IPS-11a (cell line): ENCODE results near the gene MCM5.
"Not testable (repeated sequence)": the region's sequence is repeated elsewhere in the genome, so short reads cannot be mapped to it uniquely, and the experiment has no call there.

Experiments used
- H3K4me3 ChIP-seq: one replicate; pipeline ENCODE4 v1.5.1; 2013; ENCODE audit warnings: low read depth, low read length, control low read depth

Gene MCM5

DNA sequence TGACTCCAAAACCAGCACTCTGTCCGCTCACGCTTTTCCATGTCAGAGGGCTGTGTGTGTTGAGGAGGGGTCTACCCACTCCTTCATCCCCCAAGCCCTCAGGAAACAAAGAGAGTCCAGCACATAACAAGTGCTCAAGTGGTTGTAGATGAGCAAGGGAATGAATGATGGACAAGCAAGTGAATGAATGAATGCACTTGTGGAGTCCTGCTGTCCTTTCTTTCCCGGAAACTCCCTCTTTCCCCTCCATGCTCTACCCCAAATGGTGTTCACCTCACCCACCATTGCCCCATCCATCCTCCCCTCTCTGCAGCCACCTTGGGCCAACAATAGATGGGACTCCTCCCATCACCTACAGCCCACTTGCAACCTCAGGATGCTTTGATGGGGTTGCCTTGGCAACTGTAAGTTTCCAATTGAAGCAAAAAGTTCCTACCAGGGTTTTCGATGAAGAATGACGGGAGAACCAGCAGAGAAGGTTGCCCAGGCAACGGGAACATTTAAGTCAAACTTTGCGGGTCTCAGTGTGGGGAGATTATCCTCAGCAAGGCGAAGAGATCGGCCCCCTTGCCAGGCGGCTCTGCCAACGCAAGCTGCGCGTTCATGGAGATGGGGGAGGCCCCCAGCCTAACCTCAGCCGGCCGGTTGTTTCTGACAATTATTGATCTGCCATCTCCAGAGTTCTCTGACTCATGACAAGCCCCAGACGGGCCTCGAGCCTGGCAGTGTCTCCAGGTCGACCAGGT is 51.1 kb downstream of the MCM5 start:
- H3K4me3 ChIP-seq: no peak overlapping the region

DNA sequence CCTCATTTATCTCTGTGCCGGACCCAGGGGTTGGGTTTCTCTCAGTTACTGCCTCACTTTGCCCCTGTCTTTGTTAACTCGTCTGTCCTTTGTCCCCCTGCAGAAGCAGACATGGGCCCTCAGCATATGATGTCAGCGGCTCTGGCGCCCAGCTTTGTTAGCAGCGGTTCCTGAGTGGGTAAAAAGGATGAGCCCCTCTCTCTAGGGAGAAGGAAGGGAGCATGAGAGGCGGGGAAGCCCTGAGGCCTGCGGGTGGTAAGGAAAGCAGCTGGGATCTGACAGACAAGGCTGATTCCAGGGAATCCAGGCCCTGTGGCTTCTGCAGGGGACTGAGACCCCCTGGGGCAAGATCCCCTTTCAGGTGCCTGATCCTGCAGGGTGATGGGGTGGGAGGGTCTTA is 51.7 kb downstream of the MCM5 start:
- no peak overlapping the region for H3K4me3 ChIP-seq

DNA sequence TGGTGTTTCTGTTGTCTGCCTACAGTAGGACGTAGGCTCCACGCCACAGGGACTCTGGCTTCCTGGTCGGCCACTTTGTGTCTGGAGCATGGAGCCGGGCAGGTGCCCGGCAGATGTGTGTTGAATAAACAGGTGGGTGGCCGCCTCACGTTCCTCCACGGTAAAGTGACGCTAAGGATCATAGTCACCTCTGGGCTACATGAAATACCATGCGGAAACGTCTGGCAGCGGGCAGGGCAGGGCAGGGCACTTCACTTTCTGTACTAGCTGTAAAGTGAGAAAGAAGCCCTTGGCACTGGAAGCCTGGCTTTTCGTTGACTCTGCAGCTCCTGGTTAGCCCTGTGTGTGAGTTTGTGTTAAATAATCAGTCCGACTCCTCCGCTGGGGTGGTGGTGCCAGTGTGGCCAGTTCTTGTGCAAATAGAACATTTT is 52.4 kb downstream of the MCM5 start:
- H3K4me3 ChIP-seq: no peak overlapping the region

DNA sequence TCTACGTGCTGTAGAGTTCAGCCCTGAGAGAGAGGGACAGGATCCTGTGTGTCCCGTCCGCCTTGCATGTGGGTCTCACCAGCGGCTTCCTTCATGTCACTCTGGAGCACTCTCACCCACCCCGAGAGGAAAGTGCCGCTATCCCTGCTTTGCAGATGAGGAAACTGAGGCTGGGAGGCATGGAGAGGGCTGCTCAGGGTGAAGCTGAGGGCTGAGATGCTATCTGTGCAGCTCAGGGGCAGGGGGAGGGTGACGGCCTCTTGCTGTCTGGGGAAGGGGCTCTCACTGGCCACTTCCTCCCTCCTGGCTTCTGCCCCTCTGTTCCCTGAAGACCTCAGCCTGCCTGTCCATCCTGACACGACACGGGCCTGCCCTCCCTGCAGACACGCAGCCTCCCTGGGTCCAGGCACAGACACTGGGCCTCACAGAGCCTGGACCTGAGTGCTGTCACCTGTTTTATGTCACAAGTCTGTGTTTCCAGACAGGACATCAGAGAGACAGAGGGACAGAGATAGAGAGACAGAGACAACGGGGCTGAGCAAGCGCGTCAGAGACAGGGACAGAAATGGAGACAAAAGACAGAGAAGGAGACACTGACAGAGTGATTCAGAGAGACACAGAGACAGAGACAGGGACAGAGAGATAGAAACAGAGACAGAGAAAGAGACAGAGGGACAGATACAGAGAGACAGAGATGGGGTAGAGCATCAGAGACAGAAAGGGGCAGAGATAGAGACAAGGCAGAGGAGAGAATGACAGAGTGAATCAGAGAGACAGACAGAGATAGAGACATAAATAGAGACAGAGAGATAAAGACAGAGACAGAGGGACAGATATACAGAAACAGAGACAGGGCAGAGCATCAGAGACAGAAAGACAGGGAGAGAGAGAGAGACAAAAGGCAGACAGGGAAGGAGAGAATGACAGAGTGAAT is 53.1 kb downstream of the MCM5 start:
- H3K4me3 ChIP-seq: no peak overlapping the region

DNA sequence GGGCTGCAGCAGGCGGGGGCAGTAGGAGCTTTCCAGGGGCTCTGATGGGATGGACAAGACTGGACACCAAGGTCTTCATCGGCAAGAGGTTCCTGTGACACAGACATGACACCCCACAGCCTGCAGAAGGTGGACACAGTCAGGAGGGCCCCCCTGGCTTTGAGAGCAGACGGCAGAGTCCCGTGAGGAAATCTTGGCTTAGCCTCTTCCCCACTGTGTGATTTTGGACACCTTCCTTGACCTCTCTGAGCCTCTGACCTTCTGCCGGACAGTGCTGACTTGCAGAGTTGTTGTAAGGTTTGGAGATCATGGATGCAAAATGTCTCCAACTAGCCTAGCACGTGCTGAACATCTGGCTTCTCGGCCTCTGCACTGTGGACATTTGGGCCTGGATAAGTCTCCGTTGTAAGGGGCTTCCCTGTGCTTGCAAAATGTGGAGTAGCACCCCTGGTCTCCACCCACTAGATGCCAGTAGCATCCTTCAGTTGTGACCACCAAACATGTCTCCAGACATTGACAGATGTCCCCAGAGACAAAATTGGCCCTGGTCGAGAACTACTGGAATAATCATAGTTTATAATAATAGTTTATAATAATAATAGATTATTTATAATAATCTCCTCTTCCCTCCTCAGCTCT is 54.6 kb downstream of the MCM5 start:
- H3K4me3 ChIP-seq: no peak overlapping the region

DNA sequence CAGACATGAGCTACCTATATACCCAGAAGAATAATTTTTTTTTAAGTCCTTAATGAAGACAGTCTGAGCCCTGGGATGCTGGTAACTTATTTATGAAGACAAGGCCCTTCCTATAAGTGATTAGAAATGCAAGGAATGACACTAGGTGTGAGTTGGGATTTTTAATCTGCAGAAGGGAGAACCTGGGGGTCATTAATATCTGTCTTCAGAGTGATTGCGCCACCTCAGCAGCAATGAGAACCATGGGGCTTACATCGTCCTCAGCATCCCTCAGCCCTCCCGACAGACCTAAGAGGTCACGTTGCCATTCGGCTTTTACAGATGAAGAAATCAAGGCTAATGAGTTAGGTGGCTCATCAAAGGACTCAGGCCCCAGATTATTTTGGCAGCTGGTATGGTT is 55.6 kb downstream of the MCM5 start:
- no peak overlapping the region for H3K4me3 ChIP-seq

DNA sequence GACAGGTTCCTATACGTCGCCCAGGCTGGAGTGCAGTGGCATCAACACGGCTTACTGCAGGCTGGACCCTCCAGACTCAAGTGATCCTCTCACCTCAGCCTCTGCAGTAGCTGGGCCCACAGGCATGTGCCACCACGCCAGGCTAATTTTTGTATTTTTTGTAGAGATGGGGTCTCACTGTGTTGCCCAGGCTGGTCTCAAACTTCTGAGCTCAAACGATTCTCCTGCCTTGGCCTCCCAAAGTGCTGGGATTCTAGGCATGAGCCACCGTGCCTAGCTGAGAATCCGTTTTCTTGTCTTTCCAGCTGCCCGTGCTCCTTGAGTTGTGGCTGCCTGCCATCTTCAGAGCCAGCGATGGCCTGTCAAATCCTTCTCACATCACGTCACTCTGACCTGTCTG is 56.8 kb downstream of the MCM5 start:
- no peak overlapping the region for H3K4me3 ChIP-seq

DNA sequence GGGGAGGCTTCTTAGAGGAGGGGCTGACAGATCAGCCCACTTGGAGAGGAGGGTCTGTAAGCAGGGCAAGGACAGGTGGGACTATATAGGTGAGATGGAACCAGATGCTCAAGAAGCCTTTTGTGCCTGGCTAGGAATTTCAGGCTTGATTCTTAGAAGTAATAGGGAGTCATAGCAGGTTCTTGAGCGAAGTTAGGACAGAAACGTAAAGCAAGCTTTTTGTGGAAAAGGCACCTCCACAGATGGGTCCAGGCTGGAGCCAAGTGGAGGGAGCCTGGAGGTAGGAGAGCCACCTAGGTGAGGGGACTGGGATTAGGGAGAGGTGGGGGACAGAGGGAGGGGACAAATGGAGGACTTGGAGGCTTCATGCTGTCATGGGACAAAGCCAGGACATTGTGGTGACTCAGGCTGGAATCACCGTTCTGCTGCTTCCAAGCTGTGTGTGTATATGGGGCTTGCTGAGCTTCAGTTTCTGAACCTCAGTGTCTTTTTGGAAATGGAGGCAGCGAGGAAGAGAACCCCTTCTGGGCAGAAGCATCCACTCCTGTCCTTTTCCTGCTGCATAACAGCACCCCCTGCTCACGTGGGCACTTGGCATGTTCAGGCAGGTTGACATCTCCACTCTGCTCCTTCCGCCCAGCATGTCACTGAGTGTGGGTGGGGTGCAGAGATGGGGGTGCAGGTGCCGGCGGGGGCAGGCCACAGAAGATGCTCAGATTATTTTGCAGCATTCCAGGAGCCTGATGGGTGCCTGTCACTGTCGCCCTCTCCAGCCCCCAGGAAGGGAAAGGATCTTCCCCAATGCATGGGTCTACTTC is 58.0 kb downstream of the MCM5 start:
- no peak overlapping the region for H3K4me3 ChIP-seq

DNA sequence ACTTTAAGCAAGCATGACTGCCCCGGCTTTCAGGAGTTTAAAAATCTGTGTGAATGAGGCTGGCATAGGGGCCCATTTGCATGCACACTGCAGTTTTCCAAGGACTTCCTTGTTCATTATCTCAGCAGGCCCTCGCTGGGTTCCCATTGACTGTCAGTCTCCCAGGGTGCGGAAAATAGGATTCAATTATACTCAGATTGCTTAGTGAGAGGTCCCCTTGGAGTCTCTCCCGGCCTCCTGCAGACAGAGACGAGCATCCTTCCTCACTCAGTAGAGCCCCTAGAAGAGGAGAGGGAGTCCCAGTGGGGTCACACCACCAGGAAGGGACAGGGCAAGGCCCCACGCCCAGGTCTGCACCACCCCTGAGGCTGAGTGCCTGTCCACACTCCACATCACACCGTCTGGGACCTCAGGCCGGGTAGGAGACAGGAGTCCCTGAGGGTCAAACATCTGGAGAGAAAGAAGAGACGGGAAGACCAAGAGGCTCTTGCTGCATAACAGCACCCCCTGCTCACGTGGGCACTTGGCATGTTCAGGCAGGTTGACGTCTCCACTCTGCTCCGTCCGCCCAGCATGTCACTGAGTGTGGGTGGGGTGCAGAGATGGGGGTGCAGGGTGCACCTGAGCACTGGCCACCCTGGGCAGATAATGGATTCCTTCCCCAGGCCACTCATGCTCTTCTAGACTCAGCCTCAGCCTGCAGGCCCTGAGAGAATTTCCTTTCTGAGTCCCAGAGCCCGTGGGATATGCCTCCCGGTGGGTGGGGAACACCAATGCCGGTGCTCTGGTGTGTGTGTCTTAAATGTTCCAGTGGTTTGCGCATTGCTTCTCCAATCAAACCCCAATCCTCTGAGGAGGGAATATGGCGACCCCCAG is 58.8 kb downstream of the MCM5 start:
- H3K4me3 ChIP-seq: no peak overlapping the region

DNA sequence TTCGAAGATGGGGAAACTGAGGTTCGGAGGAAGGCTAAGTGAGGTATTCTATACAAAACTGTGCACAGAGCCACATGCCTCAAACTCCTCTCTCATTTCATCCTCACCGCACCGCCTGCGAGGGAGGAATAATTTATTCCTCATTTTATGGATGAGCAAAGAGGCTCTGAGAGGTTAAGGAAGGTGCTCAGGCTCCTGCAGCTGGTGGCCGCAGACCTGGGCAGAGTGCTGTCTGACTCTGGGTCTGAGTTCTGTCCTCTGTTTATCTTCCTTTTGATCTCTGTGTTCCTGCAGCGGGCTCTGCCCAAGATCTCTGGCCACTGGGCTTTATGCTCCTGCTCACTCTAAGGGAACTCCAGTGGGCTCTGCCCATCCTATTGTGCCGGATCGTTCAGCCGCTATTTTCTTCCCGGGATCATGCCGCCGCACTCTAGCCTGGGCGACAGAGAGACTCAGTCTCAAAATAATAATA is 59.5 kb downstream of the MCM5 start:
- H3K4me3 ChIP-seq: no peak overlapping the region

DNA sequence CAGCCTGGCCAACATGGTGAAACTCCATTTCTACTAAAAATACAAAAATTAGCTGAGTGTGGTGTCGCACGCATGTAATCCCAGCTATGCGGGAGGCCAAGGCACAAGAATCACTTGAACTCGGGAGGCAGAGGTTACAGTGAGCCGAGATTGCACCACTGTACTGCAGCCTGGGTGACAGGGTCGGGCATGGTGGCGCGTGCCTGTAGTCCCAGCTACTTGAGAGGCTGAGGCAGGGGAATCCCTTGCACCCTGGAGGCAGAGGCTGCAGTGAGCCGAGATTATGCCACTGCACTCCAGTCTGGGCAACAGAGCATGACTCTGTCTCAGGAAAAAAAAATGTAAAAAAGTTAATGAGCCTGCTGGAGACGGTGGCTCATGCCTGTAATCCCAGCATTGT is 60.0 kb downstream of the MCM5 start:
- H3K4me3 ChIP-seq: not testable (repeated sequence)

DNA sequence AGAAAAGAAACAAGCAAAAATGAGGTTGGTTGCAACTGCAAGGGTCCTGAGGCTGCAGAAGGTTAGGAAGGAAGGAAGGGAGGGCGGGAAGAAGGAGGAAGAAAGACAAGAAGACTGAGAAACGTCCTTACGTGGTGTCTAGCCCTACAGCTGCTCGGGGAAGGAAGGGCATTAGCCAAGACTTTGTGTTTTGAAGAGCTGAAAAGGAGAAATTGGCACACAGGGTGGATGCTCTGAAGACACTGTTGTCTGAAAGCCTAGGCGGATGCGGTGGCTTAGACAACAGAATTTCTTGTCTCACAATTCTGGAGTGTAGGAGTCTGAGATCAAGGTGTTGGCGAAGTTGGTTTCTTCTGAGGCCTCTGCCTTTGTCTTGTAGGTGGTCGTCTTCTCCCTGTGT is 60.7 kb downstream of the MCM5 start:
- no peak overlapping the region for H3K4me3 ChIP-seq

DNA sequence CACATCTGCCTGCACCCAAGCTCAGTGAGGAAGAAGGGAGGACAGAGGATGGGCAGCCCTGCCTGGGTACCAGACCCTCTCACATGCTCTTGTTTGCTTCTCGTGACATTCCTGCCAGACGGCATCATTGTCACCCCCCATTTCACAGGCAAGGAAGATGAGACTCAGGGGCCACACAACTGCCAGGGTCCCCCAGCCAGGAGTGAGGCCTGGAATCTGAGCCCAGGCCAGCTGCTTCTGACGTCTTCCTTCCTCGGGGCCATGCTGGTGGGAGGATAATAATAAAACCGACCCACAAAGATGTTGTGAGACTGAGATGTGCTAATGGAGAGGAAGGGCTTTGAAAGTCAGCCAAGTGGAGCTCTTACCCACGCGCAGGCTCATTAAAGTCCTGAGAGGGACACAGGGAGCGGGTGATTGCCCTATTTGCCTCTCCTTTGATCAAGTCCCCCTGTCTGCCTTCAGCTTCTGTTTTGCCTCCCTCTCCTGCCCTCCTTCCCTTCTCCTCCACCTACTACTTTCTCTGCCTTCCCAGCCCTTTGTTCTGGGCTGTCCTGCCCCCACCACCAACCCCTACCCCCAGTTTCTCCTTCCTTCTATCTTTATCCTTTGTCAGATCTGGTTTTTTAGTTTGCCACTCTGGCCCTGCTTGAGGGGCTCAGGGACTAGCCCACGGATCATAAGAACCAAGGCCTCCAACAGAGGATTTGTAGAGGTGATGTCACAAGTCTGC is 62.7 kb downstream of the MCM5 start:
- H3K4me3 ChIP-seq: no peak overlapping the region

DNA sequence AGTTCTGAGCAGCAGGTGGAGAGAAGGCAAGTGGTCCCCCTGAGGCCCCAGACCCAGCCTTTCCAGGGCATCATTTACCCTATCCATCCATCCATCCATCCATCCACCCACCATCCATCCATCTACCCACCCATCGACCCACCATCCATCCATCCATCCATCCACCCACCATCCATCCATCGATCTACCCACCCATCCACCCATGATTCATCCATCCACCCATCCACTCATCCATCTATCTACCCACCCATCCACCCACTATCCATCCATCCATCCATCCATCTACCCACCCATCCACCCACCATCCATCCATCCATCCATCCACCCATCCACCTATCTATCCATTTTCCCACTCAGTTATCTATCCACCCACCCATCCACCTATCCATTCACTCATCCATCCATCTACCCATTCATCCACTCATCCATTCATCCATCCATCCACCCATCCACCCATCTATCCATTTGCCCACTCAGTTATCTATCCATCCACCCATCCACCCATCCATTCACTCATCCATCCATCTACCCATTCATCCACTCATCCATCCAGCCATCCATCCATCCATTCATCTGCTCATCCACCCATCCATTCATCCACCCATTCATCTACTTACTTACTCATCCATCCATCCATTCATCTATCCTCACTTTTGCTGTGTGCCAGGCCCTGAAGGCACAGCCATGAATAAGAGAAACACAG is 63.4 kb downstream of the MCM5 start:
- H3K4me3 ChIP-seq: no peak overlapping the region

DNA sequence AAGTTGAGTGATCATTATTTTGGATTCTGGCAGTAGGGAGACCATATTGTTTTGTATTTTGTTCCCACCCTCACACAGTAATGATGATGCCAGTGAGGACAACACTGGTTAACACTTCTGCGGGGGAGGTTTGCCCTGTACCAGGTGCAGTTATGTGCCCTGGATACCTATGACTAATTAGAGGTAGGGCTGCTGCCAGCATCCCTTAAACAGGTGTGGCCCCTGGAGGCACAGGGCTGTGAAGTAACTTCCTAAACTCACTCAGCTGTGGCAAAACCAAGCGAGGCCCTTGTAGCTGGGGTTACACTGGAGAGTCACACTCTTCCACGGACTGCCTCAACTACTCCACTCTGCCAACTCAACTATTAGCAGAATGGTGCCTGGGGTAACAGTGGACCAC is 64.5 kb downstream of the MCM5 start:
- H3K4me3 ChIP-seq: no peak overlapping the region

DNA sequence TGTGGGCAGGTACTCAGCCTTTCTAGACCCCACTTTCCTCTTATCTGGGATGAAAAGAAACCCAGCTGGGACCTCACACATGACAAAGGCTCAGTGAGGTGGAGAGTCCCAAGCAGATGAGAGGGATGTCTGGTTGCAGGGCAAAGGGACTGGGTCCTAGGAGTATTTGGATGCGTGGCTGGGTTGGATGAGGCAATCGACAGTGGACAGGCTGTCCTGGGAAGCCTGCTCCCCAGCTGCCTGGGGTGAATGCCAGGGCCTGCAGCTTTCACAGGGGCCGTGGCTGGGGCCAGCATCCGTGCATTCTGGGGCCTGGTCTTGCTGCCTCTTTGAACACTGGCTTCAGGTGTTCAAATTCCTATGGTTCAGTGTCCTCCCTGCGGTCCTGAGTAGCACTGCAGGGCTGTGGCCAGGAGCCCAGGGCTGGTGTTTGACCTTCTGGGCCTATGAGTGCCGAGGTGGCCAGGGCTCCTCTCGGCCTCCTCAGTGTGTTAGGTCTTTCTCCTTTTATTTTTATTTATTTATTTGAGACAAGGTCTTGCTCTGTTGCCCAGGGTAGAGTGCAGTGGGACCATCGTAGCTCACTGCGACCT is 65.3 kb downstream of the MCM5 start:
- no peak overlapping the region for H3K4me3 ChIP-seq

DNA sequence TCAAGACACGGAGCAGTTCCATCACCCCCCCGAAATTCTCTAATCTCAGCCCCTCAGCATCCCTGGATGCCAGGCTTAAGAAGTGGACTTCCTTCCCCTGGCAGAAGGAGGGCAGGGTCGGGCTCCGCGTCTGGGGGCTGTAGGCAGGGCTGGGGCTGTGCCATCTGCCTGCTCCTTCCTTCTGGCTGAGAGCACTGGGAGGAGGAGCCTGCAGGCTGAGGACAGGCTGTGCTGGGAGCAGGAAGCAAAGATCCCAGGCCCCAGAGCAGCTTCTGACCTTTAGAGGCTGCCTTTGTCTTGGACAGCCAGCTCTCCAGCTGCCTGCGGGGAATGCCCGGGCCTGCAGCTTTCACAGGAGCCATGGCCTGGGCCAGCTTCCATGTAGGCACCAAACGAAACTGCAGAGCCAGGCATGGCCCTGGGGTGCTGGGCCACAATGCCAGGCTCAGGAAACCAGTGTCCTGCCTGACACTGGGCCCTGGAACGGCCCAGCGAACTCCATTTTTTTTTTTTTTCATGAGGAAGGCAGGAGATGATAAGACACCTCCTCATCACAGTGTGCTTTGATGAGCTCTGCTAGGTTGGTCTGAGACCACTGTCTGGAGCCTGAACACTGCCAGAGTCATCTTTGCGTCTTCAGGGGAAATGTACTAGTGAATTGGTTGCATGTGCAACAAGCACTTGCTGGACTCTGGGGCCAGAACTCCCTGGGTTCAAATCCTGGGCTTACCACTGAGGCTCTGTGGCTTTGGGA is 67.9 kb downstream of the MCM5 start:
- H3K4me3 ChIP-seq: no peak overlapping the region
